Right renal pelvis (tissue), 4 donors: ENCODE data around the gene ANKRD33. TPM values are rescaled to one million over a fixed set of nuclear protein-coding genes. Genes with fewer than 3 reads are reported as not detected.

Source experiments
- DNase-seq, 4 donors: peaks; one replicate each; pipeline ENCODE4 v3.0.0-alpha.2; 2013; ENCODE audit warnings: low read depth in 4 of 4, low spot score in 3 of 4, missing footprints in 1 of 4
- polyA plus RNA-seq, 4 donors: library from polyadenylated mRNA; unstranded; fragments of 120-200 nt; gene quantifications; one replicate each; pipeline ENCODE4 v1.2.1, GENCODE V29; 2013; ENCODE audit not compliant: insufficient read length in 4 of 4

Gene ANKRD33
- polyA plus RNA-seq: under 1 TPM; 0.15 to 0.35 (median 0.27) TPM

DNA sequence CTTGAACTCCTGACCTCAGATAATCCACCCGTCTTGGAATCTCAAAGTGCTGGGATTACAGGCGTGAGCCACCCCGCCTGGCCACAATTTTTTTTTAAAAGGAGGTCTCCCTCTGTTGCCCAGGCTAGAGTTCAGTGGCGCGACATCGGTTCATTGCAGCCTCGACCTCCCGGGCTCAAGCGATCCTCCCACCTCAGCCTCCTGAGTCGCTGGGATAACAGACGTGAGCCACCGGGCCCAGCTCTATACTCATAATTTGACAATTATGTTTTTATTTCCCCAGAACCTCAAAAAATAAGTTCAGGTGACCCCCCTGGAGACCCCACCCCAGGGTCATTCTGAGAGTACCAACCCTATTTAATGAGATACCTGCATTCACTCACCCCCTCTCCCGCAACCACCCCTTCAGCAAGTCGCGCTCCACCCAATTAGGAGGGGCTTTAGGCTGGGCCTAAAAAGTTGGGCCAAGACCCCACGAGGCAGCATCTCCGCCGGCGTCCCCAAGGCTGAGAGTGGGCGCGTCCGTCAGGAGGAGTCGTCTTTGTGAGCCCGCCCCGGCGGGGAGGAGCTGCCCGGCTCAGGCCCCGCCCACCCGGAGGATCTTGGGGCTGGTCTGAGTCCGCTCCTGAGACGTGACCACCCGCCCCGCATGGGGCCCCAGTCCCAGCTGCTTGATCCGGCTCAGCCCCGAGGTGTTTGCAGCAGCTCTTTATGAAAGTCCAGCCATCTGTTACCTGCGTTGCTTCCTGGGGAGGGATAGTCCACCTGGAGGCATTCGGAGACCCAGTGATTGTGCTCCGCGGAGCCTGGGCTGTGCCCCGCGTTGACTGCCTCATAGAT, at the start of gene ANKRD33:
TSS of gene ANKRD33 (plus strand) at position 628 of the 840 bp plus-strand sequence. CDS start at position 712, 84 bp downstream.
- DNase-seq: no peak

GRCh38 chr12:51838762-51839161, 49.1 kb upstream of the ANKRD33 start:
- no peak for DNase-seq

DNA sequence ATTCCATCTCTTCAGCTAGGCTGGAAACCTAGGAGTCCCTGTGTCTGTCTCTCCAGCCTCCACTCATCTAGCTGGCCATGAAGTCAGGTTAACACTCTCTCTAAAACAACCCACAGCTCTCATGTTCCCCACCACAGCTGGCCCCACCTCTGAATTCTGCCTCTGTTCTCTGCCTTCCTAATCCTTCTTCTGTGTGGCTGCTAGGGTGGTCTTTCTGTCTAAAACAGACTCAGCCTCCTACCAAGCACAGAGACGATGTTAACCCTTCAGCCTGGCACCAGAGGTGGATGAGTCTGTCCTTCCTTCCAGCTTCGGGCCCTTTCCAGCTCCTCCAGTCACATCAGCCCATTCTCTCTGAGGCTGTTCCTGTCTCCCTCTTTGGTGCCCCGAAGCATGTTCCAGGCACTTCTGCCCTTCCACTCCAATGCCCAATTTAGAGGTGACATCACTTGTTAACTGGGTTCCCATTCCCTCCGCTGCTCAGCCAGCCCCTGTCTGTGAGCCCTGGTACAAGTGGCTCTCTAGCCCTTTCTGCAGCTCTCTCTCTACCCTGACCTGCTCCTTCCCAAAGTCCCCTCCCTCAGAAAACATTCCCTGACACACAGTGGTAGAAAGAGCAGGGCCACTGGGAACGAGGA, 48.5 kb upstream of the ANKRD33 start:
- DNase-seq: no peak

GRCh38 chr12:51840966-51841365, 46.9 kb upstream of the ANKRD33 start:
- DNase-seq: no peak

- no peak for DNase-seq
These were observed 46.2 kb upstream of the ANKRD33 start for GRCh38 chr12:51841727-51842126.

- DNase-seq: no peak
These were observed 43.0 kb upstream of the ANKRD33 start for GRCh38 chr12:51844854-51845253.

- no peak for DNase-seq
These were observed 42.4 kb upstream of the ANKRD33 start for GRCh38 chr12:51845482-51845881.

- DNase-seq: no peak
These were observed 41.6 kb upstream of the ANKRD33 start for GRCh38 chr12:51846271-51846691.

- peak in 1 of 4 donors; percentile 56 for DNase-seq
These were observed 40.8 kb upstream of the ANKRD33 start for GRCh38 chr12:51846911-51847642.

- no peak for DNase-seq
These were observed 40.1 kb upstream of the ANKRD33 start for GRCh38 chr12:51847643-51848325.

GRCh38 chr12:51848326-51848727, 39.6 kb upstream of the ANKRD33 start, which contains the start of gene FIGNL2:
Gene FIGNL2, minus strand, starts transcription at chr12:51848718. Its CDS starts 26,305 bp downstream, at chr12:51822413.
- no peak for DNase-seq

- no peak for DNase-seq
These were observed 38.8 kb upstream of the ANKRD33 start for GRCh38 chr12:51848841-51849735.

DNA sequence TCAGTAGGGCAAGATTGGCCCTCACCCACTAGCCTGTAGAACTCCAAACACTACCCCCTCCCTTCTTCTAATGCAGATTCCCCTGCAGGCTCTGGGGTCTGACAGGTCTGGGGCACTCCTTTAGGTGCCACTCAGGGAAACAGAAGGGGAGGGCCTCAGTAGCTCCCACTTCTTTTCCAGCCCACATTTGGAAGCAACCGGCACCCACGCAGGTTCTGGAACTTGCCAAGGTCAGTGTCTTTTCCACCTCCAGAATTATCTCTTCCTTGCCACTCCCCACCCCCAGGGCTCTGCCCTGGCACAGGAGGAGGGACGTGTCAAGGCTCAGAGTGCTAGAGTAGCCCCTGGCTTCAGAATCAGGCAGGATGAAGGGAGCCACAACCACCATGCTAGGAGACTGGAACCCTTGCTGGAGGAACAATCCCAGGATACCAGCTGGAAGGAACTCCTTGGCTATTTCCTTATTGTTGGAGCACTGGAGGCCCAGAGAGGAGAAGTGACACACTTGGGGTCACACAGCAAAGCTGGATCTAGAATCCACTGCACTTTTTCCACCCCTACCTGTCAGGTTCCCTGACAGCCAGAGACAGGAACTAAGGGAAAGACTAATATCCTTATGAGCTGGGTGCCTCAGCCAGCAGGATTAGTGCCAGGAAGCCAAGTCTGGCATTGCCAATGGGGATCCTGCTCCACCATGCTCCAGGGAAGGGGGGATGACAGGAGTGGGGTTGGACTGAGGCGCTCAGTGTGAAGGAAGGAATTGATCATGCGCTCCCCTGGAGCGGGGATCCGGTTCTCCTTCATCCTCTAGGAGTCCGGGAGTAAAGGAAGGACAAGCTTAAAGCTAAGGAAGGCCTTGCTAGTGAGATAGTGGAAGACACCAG, 37.6 kb upstream of the ANKRD33 start:
- no peak for DNase-seq

DNA sequence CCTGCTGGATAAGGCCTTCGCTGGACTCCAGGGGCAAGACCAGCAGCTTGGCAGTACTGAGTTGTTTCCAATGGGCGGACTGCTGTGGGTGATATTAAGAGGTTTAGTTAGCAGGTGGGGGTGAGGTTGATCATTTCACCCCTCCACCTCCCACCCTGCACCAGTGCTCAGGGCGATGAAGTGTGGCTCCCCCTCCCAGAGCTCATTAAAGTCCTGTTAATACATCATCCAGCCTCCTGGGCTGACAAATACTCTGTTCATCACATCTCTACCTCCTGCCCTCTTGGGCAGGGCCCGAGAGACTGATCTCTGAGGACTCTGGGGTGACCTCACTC, 37.0 kb upstream of the ANKRD33 start:
- DNase-seq: no peak

GRCh38 chr12:51851413-51852124, 36.3 kb upstream of the ANKRD33 start:
- no peak for DNase-seq

GRCh38 chr12:51852404-51853137, 35.3 kb upstream of the ANKRD33 start:
- DNase-seq: no peak
